Loucy (cell line): ENCODE data around the gene CYFIP2.

Experiments used
- EZH2phosphoT487 ChIP-seq: fragments of 200-600 bp; IDR thresholded peaks from 2 replicates; pipeline ENCODE4 v1.6.1; 2018; ENCODE audit warnings: antibody characterized with exemption, mild to moderate bottlenecking, moderate library complexity, borderline replicate concordance
- TF ChIP-seq, protein P1 (sequence below): fragments of 200-600 bp; sonication (generic); conservative IDR thresholded peaks from 2 replicates; pipeline ENCODE4 v1.5.1; 2014; ENCODE audit warnings: mild to moderate bottlenecking, antibody characterized with exemption, low read length

DNA sequence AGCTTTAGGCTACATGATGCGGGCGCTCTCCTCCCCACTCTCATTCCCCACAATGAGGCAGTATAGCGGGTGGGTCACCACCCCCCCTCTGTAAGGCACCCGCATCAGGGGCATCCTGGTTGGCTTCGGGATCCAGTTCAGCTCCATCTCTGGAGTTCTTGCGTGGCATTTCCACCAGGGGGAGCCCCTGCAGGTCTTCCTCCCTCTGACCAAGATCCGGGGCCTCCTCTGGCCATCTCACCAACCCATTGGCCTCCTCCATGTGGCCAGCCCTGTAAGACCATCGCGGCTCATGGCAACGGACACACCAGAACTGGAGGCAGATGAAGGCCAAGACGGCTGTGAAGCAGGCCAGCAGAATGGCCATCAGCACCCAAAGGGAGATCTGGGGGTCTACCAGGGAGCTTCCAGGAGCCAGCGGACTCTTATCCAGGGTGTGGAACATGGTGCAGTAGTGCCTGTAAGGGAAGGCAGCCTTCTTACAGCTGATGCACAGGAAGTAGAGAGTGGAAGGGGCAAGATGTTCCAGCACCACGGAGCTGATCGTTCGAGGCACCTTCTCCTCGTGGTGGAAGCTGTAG lies 77.0 kb downstream of the CYFIP2 start:
- TF ChIP-seq, protein P1, sequence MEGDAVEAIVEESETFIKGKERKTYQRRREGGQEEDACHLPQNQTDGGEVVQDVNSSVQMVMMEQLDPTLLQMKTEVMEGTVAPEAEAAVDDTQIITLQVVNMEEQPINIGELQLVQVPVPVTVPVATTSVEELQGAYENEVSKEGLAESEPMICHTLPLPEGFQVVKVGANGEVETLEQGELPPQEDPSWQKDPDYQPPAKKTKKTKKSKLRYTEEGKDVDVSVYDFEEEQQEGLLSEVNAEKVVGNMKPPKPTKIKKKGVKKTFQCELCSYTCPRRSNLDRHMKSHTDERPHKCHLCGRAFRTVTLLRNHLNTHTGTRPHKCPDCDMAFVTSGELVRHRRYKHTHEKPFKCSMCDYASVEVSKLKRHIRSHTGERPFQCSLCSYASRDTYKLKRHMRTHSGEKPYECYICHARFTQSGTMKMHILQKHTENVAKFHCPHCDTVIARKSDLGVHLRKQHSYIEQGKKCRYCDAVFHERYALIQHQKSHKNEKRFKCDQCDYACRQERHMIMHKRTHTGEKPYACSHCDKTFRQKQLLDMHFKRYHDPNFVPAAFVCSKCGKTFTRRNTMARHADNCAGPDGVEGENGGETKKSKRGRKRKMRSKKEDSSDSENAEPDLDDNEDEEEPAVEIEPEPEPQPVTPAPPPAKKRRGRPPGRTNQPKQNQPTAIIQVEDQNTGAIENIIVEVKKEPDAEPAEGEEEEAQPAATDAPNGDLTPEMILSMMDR, result peak; percentile 58
- no peak for TF ChIP-seq EZH2phosphoT487
